OCI-LY1 (cell line): ENCODE measurements around the gene ZIC4.

Experiments used
- H2AFZ ChIP-seq: fragments of 200-600 bp; sonication (generic), shearing (Covaris generic); 2 replicates; pipeline ENCODE4 v1.6.0; 2014; ENCODE audit warnings: antibody characterized with exemption, mild to moderate bottlenecking, low read length
- H3F3A ChIP-seq: fragments of 200-600 bp; sonication (generic), shearing (Covaris generic); 2 replicates; pipeline ENCODE4 v1.6.0; 2014; ENCODE audit warnings: mild to moderate bottlenecking, antibody characterized with exemption, low read length, moderate library complexity; ENCODE audit not compliant: insufficient read depth
- H3K27ac ChIP-seq: fragments of 200-600 bp; sonication (generic); 2 replicates; pipeline ENCODE4 v1.5.1; 2014; ENCODE audit warnings: low read length, mixed run types, mild to moderate bottlenecking, low read depth; ENCODE audit not compliant: poor library complexity, severe bottlenecking
- H3K27me3 ChIP-seq: fragments of 200-600 bp; sonication (generic); 2 replicates; pipeline ENCODE4 v1.6.0; 2014; ENCODE audit warnings: antibody characterized with exemption, mild to moderate bottlenecking, low read length, moderate library complexity; ENCODE audit not compliant: insufficient read depth
- H3K36me3 ChIP-seq: fragments of 200-600 bp; sonication (generic); 2 replicates; pipeline ENCODE4 v1.6.1; 2014; ENCODE audit warnings: mild to moderate bottlenecking, antibody characterized with exemption, low read length, moderate library complexity, mixed read lengths; ENCODE audit not compliant: insufficient read depth
- H3K4me1 ChIP-seq: fragments of 200-600 bp; sonication (generic); 2 replicates; pipeline ENCODE4 v1.5.1; 2014; ENCODE audit warnings: mild to moderate bottlenecking, low read length, moderate library complexity; ENCODE audit not compliant: insufficient read depth, severe bottlenecking
- H3K4me2 ChIP-seq: fragments of 200-600 bp; sonication (generic), shearing (Covaris generic); 2 replicates; pipeline ENCODE4 v1.6.1; 2014; ENCODE audit warnings: low read length
- H3K4me3 ChIP-seq: fragments of 200-600 bp; sonication (generic); 2 replicates; pipeline ENCODE4 v1.5.1; 2014; ENCODE audit warnings: low read length, low read depth, mild to moderate bottlenecking, mixed read lengths; ENCODE audit not compliant: poor library complexity, severe bottlenecking
- H3K79me2 ChIP-seq: fragments of 200-600 bp; shearing (Covaris generic); 2 replicates; pipeline ENCODE4 v1.6.1; 2016; ENCODE audit warnings: mixed run types, low read length, mixed read lengths; ENCODE audit not compliant: insufficient read depth
- H3K9ac ChIP-seq: fragments of 200-600 bp; sonication (generic), shearing (Covaris generic); 2 replicates; pipeline ENCODE4 v1.6.1; 2014; ENCODE audit warnings: mild to moderate bottlenecking, low read length, mixed read lengths
- H3K9me2 ChIP-seq: fragments of 200-600 bp; sonication (generic), shearing (Covaris generic); 2 replicates; pipeline ENCODE4 v1.6.1; 2014; ENCODE audit warnings: low read depth, mild to moderate bottlenecking, low read length, mixed read lengths
- H3K9me3 ChIP-seq: fragments of 200-600 bp; shearing (Covaris generic); 2 replicates; pipeline ENCODE4 v1.6.1; 2014; ENCODE audit warnings: low read length, mixed read lengths
- H4K20me1 ChIP-seq: fragments of 200-600 bp; sonication (generic), shearing (Covaris generic); 2 replicates; pipeline ENCODE4 v1.6.0; 2016; ENCODE audit warnings: mild to moderate bottlenecking, low read length; ENCODE audit not compliant: insufficient read depth
- CTCF ChIP-seq: fragments of 200-600 bp; sonication (generic), shearing (Covaris generic); IDR thresholded peaks from 2 replicates; pipeline ENCODE4 v1.5.1; 2017; ENCODE audit warnings: mild to moderate bottlenecking, antibody characterized with exemption, low read length, moderate library complexity, mixed read lengths
- EZH2 ChIP-seq: fragments of 200-600 bp; sonication (generic), shearing (Covaris generic); IDR thresholded peaks from 2 replicates; pipeline ENCODE4 v1.8.0; 2017; ENCODE audit warnings: borderline replicate concordance, mixed run types, mild to moderate bottlenecking, antibody characterized with exemption, low read length, moderate library complexity, mixed read lengths

Gene ZIC4

GRCh38 chr3:147380387-147380951, 25.9 kb downstream of the ZIC4 start:
- H3K4me2 ChIP-seq: no peak overlapping the region

GRCh38 chr3:147379651-147380050, 26.7 kb downstream of the ZIC4 start:
- no peaks in the 10 kb centered on the region for H3K4me1 ChIP-seq
- TF ChIP-seq CTCF (no peak), EZH2 (no peak)
- no peak overlapping the region for H3K27ac ChIP-seq
- H3K9me3 ChIP-seq: no peaks in the 10 kb centered on the region
- no peaks in the 10 kb centered on the region for H3K79me2 ChIP-seq
- no peak overlapping the region for H3K4me2 ChIP-seq
- H3K27me3 ChIP-seq: no peaks in the 10 kb centered on the region; the same call in 1 of the 2 replicates
- no peaks in the 10 kb centered on the region for H3K9me2 ChIP-seq
- H3K4me3 ChIP-seq: no peak overlapping the region
- no peak overlapping the region for H2AFZ ChIP-seq
- no peaks in the 10 kb centered on the region for H3K36me3 ChIP-seq
- H4K20me1 ChIP-seq: no peaks in the 10 kb centered on the region
- no peak overlapping the region for H3K9ac ChIP-seq
- H3F3A ChIP-seq: no peaks in the 10 kb centered on the region

More at GRCh38 chr3:147380387-147380951, 25.9 kb downstream of the ZIC4 start:
- Histone ChIP-seq H3K27ac (no peak overlapping the region), H4K20me1 (no peaks in the 10 kb centered on the region), H3K36me3 (no peaks in the 10 kb centered on the region), H3K4me3 (no peak overlapping the region), H3K4me1 (no peaks in the 10 kb centered on the region), H3K9ac (no peak overlapping the region), H3F3A (no peaks in the 10 kb centered on the region), H3K9me3 (no peaks in the 10 kb centered on the region), H3K79me2 (no peaks in the 10 kb centered on the region), H3K27me3 (no peaks in the 10 kb centered on the region; the same call in 1 of the 2 replicates), H2AFZ (no peak overlapping the region), H3K9me2 (no peaks in the 10 kb centered on the region)
- TF ChIP-seq CTCF (no peak), EZH2 (no peak)

GRCh38 chr3:147377412-147378367, 28.7 kb downstream of the ZIC4 start:
- Histone ChIP-seq H2AFZ (no peak overlapping the region), H4K20me1 (no peaks in the 10 kb centered on the region), H3K9me2 (no peaks in the 10 kb centered on the region), H3K79me2 (no peaks in the 10 kb centered on the region), H3K4me1 (no peaks in the 10 kb centered on the region), H3K4me2 (no peak overlapping the region), H3K4me3 (no peak overlapping the region), H3K36me3 (no peaks in the 10 kb centered on the region), H3K9me3 (no peaks in the 10 kb centered on the region), H3F3A (no peaks in the 10 kb centered on the region), H3K9ac (no peak overlapping the region), H3K27ac (no peak overlapping the region), H3K27me3 (no peaks in the 10 kb centered on the region; the same call in 1 of the 2 replicates)
- TF ChIP-seq EZH2 (no peak), CTCF (no peak)
